Peyer's patch (tissue), 4 donors: ENCODE data around the gene WNT1. TPM values are rescaled to one million over a fixed set of nuclear protein-coding genes. Genes with fewer than 3 reads are reported as not detected.
A peak's percentile ranks its signal among the peaks of the same experiment; 100 is the strongest.

Source experiments
- DNase-seq, 3 donors: peaks; one replicate each; pipeline ENCODE4 v3.0.0-alpha.2; 2017 to 2019
- H3K27ac ChIP-seq, 4 donors: fragments of 200-600 bp; sonication (generic); one replicate each; pipeline ENCODE4 v1.5.1; 2016 to 2019
- H3K27me3 ChIP-seq, 2 donors: fragments of 200-600 bp; sonication (generic); one replicate each; pipeline ENCODE4 v1.5.1; 2019
- H3K36me3 ChIP-seq, 3 donors: fragments of 200-600 bp; sonication (generic); one replicate each; pipeline ENCODE4 v1.5.1; 2016 to 2019
- H3K4me1 ChIP-seq, 4 donors: fragments of 200-600 bp; sonication (generic); one replicate each; pipeline ENCODE4 v1.5.1; 2016 to 2019
- H3K4me3 ChIP-seq, 4 donors: fragments of 200-600 bp; sonication (generic); 1 replicate in 3 of 4; 2 replicates in 1 of 4; pipeline ENCODE4 v1.5.1; 2016 to 2019; ENCODE audit warnings: mild to moderate bottlenecking in 1 of 4
- H3K9me3 ChIP-seq, 4 donors: fragments of 200-600 bp; sonication (generic); one replicate each; pipeline ENCODE4 v1.5.1; 2016 to 2019; ENCODE audit warnings: mild to moderate bottlenecking in 1 of 4
- POLR2A ChIP-seq, 2 donors: fragments of 450-650 bp; IDR thresholded peaks; one replicate each; pipeline ENCODE4 v1.5.1; 2017; ENCODE audit warnings: antibody characterized with exemption in 2 of 2, mild to moderate bottlenecking in 2 of 2, moderate library complexity in 2 of 2
- total RNA-seq, 4 donors: library from RNA; depleted of rRNA; stranded (reverse); fragments of >200 nt; gene quantifications; one replicate each; pipeline ENCODE4 v1.1.0, GENCODE V29; 2016
- TF ChIP-seq, protein P1 (sequence below), 6 experiments: fragments of 450-650 bp in 4 of 6; fragments of 200-600 bp in 2 of 6; sonication (generic) in 1 of 6; IDR thresholded peaks; one replicate each; pipeline ENCODE4 v1.5.1; 2017 to 2019; ENCODE audit warnings: antibody characterized with exemption in 6 of 6, mild to moderate bottlenecking in 3 of 6, moderate library complexity in 1 of 6

The WNT1 gene
- total RNA-seq, 4 donors from 2014 or later = not detected

- no peaks in the 10 kb centered on the region for H3K27me3 ChIP-seq
- H3K9me3 ChIP-seq = no peaks in the 10 kb centered on the region
- TF ChIP-seq, protein P1, sequence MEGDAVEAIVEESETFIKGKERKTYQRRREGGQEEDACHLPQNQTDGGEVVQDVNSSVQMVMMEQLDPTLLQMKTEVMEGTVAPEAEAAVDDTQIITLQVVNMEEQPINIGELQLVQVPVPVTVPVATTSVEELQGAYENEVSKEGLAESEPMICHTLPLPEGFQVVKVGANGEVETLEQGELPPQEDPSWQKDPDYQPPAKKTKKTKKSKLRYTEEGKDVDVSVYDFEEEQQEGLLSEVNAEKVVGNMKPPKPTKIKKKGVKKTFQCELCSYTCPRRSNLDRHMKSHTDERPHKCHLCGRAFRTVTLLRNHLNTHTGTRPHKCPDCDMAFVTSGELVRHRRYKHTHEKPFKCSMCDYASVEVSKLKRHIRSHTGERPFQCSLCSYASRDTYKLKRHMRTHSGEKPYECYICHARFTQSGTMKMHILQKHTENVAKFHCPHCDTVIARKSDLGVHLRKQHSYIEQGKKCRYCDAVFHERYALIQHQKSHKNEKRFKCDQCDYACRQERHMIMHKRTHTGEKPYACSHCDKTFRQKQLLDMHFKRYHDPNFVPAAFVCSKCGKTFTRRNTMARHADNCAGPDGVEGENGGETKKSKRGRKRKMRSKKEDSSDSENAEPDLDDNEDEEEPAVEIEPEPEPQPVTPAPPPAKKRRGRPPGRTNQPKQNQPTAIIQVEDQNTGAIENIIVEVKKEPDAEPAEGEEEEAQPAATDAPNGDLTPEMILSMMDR (IDR thresholded peaks at IDR 0.05) = no peak
- no peak for TF ChIP-seq POLR2A (IDR thresholded peaks at IDR 0.05)
- DNase-seq = no peak
- H3K4me1 ChIP-seq = peaks cover 0 to 19% (median 0%) of the 10 kb centered on the region in 4 donors
- H3K27ac ChIP-seq = no peak overlapping the region
- no peak overlapping the region for H3K4me3 ChIP-seq
- H3K36me3 ChIP-seq = peaks cover 0 to 5% (median 0%) of the 10 kb centered on the region in 3 donors
These were observed 23.2 kb upstream of the WNT1 start for GRCh38 chr12:48954841-48955501.

GRCh38 chr12:48956279-48957140 lies 21.6 kb upstream of the WNT1 start:
- peak; percentile 49 to 81 (median 81) for DNase-seq

DNA sequence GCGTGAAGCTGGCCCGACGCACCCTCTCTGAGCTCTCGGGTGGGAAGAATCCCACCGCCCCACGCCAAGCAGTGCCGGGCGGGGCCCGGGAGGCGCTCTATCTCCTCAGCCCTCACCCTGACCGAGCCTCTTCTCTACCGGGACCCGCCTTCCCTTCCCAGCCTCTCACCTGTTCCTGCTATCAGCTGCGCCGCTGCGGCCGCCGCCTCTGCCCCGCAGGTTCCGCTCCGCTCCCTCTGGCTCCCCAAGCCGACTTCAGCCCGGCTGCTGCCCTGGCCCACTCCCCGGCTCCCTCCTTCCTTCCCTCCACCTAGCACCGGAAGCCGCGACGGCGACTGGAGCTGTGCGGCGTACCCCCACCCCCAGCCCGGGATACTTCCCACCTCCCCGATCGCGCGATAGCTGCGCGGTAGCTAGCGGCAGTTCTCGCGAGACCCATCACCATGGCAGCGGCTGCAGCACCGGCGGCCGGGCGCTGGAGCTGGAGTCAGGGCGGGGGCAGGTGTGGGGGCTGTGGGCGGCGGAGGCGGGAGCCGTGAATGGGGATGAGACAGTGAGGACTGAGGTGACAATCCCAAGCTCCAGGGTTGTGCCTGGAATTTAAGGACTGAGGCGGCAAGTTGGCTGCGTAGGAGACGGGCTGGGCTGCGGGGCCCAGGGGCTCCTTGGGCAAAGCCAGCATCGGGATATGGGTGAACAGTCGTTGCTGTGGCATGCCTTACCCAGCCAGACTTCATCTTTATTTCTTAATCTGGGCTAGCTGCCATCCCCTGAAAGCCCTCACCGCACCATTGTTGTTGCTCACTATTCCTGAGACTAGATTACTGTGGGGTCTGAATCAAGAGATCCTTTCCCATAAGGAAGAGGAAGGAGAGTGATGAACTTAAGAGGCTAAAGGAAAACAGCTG lies 20.7 kb upstream of the WNT1 start, which contains the start of gene ARF3:
TSS of gene ARF3 (minus strand) at position 347 of the 908 bp plus-strand sequence. CDS start 16,392 bp downstream, outside the sequence.
- DNase-seq = peak; percentile 93 to 97 (median 97)
- Histone ChIP-seq H3K27ac (peak within 1 kb of the TSS; percentile 75 to 91 (median 82)), H3K27me3 (no peaks in the 10 kb centered on the region), H3K4me3 (peak within 1 kb of the TSS; percentile 64 to 100 (median 76)), H3K9me3 (no peaks in the 10 kb centered on the region), H3K4me1 (peaks cover 0 to 19% (median 0%) of the 10 kb centered on the region in 4 donors), H3K36me3 (peaks cover 0 to 5% (median 0%) of the 10 kb centered on the region in 3 donors)
- TF ChIP-seq, protein P1 (IDR thresholded peaks at IDR 0.05) = no peak
- peak; percentile 73 to 80 for TF ChIP-seq POLR2A (IDR thresholded peaks at IDR 0.05)

More at GRCh38 chr12:48956279-48957140, 21.6 kb upstream of the WNT1 start:
- Histone ChIP-seq H3K36me3 (peaks cover 0 to 5% (median 0%) of the 10 kb centered on the region in 3 donors), H3K27me3 (no peaks in the 10 kb centered on the region), H3K27ac (peak overlapping the region; percentile 75 to 91 (median 82)), H3K4me3 (peak overlapping the region; percentile 64 to 100 (median 76)), H3K4me1 (peaks cover 0 to 19% (median 0%) of the 10 kb centered on the region in 4 donors), H3K9me3 (no peaks in the 10 kb centered on the region)
- TF ChIP-seq, protein P1 (IDR thresholded peaks at IDR 0.05) = no peak
- no peak for TF ChIP-seq POLR2A (IDR thresholded peaks at IDR 0.05)

GRCh38 chr12:48958049-48958388 lies 20.1 kb upstream of the WNT1 start:
- Histone ChIP-seq H3K36me3 (no peaks in the 10 kb centered on the region), H3K27me3 (no peaks in the 10 kb centered on the region), H3K27ac (peak overlapping the region; percentile 75 to 91 (median 82)), H3K9me3 (no peaks in the 10 kb centered on the region), H3K4me1 (peaks cover 0 to 19% (median 0%) of the 10 kb centered on the region in 4 donors), H3K4me3 (peak overlapping the region in 2 of 4 donors; percentile 64 to 100)
- no peak for TF ChIP-seq POLR2A (IDR thresholded peaks at IDR 0.05)
- TF ChIP-seq, protein P1 (IDR thresholded peaks at IDR 0.05) = no peak
- no peak for DNase-seq

DNA sequence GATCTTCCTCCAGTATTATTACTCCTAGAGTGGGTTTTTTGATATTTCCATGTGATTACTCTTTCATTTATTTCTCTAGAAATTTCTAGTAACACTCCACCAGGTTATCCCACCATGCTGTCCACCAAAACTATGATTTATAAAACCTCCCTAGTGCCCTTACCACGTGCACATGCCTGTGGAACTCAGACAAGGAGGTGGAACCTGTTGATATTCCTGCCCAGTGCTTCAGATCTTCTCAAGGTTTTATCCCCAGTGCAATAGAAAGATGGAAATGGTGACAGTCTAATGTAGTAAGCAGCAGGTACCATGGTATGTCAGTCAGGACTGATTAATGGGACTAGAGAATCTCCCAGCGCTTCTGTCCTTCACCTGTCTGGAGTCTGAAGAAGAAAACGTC lies 17.3 kb upstream of the WNT1 start:
- Histone ChIP-seq H3K4me1 (peaks cover 0 to 13% (median 0%) of the 10 kb centered on the region in 4 donors), H3K4me3 (no peak overlapping the region), H3K36me3 (no peaks in the 10 kb centered on the region), H3K27ac (no peak overlapping the region), H3K9me3 (no peaks in the 10 kb centered on the region), H3K27me3 (no peaks in the 10 kb centered on the region)
- TF ChIP-seq POLR2A (IDR thresholded peaks at IDR 0.05) = no peak
- TF ChIP-seq, protein P1 (IDR thresholded peaks at IDR 0.05) = no peak
- DNase-seq = no peak
